ENCODE data around the gene TNNI3K. TPM values are rescaled to one million over a fixed set of nuclear protein-coding genes. Genes with fewer than 3 reads are reported as not detected.

TNNI3K gene
- total and polyA plus RNA-seq, 9 of the 15 experiments (the other 6 are each of a cell fraction or from before 2014, with no cell fraction given), result 0.21 to 0.53 (median 0.32) TPM; not detected in 5

GRCh38 chr1:74193908-74194307 lies 41.3 kb upstream of the TNNI3K start:
- no peak overlapping the region for H3K4me2 ChIP-seq (ENCODE audit: insufficient read depth, low read length)
- in situ Hi-C loops (cut with MboI) (no loop called here), intact Hi-C loops (cut with micrococcal nuclease) (no loop called here)
- peaks cover 7% of the 10 kb centered on the region for H3K79me2 ChIP-seq (ENCODE audit: control insufficient read depth, insufficient read depth, low read length)
- no peaks in the 10 kb centered on the region for H3K9me3 ChIP-seq (replicated peaks; ENCODE audit: control insufficient read depth, insufficient read depth, low read depth, low read length)
- no peak overlapping the region for H3K27ac ChIP-seq (ENCODE audit: extremely low read depth, low read depth, low read length)
- H3K36me3 ChIP-seq (ENCODE audit: control insufficient read depth, insufficient read depth, low read length), result no peaks in the 10 kb centered on the region
- TF ChIP-seq ZNF239 (CRISPR knock-in tag; IDR thresholded peaks at IDR 0.05), result no peak
- BruUV-seq (replicated peaks), result no TSS peak
- DNase-seq (ENCODE audit: extremely low read depth in 1 of 4, low spot score in 3 of 4) (no peak), ATAC-seq (no peak), FAIRE-seq (no peak)
- no peaks in the 10 kb centered on the region for H3K4me1 ChIP-seq (replicated peaks in 1 of 2; ENCODE audit: control insufficient read depth in 2 of 2, insufficient read depth in 2 of 2, low read length in 2 of 2)
- no peaks in the 10 kb centered on the region for H4K20me1 ChIP-seq (replicated peaks; ENCODE audit: control insufficient read depth, insufficient read depth, low read length)
- ChIA-PET CTCF (ENCODE audit: low intra/inter-chr PET ratio) (no interaction called here), POLR2A (no interaction called here)
- H3K27me3 ChIP-seq (ENCODE audit: control insufficient read depth in 2 of 2, insufficient read depth in 2 of 2, low read length in 2 of 2), result no peaks in the 10 kb centered on the region
- H2AFZ ChIP-seq (ENCODE audit: low read depth, low read length), result no peak overlapping the region
- WGBS (ENCODE audit: insufficient coverage, low coverage, missing lambda C conversion rate), result 4% methylated on average over 2 of the region's 2 CpGs
- H3K4me3 ChIP-seq, result no peak overlapping the region
- H3K9me1 ChIP-seq (ENCODE audit: control insufficient read depth, insufficient read depth, low read length), result no peaks in the 10 kb centered on the region
- H3K9ac ChIP-seq (ENCODE audit: insufficient read depth in 1 of 2, low read depth in 2 of 2, low read length in 2 of 2), result no peak overlapping the region

GRCh38 chr1:74195339-74195738 lies 39.8 kb upstream of the TNNI3K start:
- in situ Hi-C loops (cut with MboI) (no loop called here), intact Hi-C loops (cut with micrococcal nuclease) (loop anchor here (5.0 kb wide), 1 partner anchor 537 kb away; the partner anchor contains the start of genes CRYZ and TYW3)
- Histone ChIP-seq H3K9me3 (replicated peaks; ENCODE audit: control insufficient read depth, insufficient read depth, low read depth, low read length) (no peaks in the 10 kb centered on the region), H3K4me1 (replicated peaks in 1 of 2; ENCODE audit: control insufficient read depth in 2 of 2, insufficient read depth in 2 of 2, low read length in 2 of 2) (no peaks in the 10 kb centered on the region), H3K4me2 (ENCODE audit: insufficient read depth, low read length) (no peak overlapping the region), H3K9me1 (ENCODE audit: control insufficient read depth, insufficient read depth, low read length) (no peaks in the 10 kb centered on the region), H3K36me3 (ENCODE audit: control insufficient read depth, insufficient read depth, low read length) (no peaks in the 10 kb centered on the region), H3K4me3 (no peak overlapping the region), H4K20me1 (replicated peaks; ENCODE audit: control insufficient read depth, insufficient read depth, low read length) (no peaks in the 10 kb centered on the region), H3K9ac (ENCODE audit: insufficient read depth in 1 of 2, low read depth in 2 of 2, low read length in 2 of 2) (no peak overlapping the region), H3K79me2 (ENCODE audit: control insufficient read depth, insufficient read depth, low read length) (peaks cover 9% of the 10 kb centered on the region), H2AFZ (ENCODE audit: low read depth, low read length) (0 out of 2 replicates have a peak overlapping the region, but pooled peaks have one; percentile 34), H3K27me3 (ENCODE audit: control insufficient read depth in 2 of 2, insufficient read depth in 2 of 2, low read length in 2 of 2) (no peaks in the 10 kb centered on the region), H3K27ac (ENCODE audit: extremely low read depth, low read depth, low read length) (no peak overlapping the region)
- no TSS peak for BruUV-seq (replicated peaks)
- ATAC-seq (no peak), FAIRE-seq (no peak), DNase-seq (ENCODE audit: extremely low read depth in 1 of 4, low spot score in 3 of 4) (no peak)
- TF ChIP-seq ZNF347 (CRISPR knock-in tag; IDR thresholded peaks at IDR 0.05; ENCODE audit: low read depth), result no peak
- TF ChIP-seq ZBTB40 (IDR thresholded peaks at IDR 0.05), result peak; percentile 52; the same call in 1 of the 2 replicates
- no peak for TF ChIP-seq ZBTB40 (CRISPR knock-in tag; IDR thresholded peaks at IDR 0.05)
- CTCF ChIA-PET (ENCODE audit: low intra/inter-chr PET ratio), result no interaction called here
- POLR2A ChIA-PET, result no interaction called here

All from K562 (cell line).